Measurements from ENCODE around the gene OR5AC2.

- no peak for TF ChIP-seq POLR2A (IDR thresholded peaks at IDR 0.05)
- no peak for TF ChIP-seq CTCF (IDR thresholded peaks at IDR 0.05 in 8 of 11, conservative IDR thresholded peaks at IDR 0.05 in 3 of 11)
- TF ChIP-seq POLR2AphosphoS5 (IDR thresholded peaks at IDR 0.05) = no peak
Observed at GRCh38 chr3:98056035-98056434, 30.9 kb upstream of the OR5AC2 start.
